ENCODE results near the gene OXCT2.
A peak's percentile ranks its signal among the peaks of the same experiment; 100 is the strongest.

OXCT2 gene

DNA sequence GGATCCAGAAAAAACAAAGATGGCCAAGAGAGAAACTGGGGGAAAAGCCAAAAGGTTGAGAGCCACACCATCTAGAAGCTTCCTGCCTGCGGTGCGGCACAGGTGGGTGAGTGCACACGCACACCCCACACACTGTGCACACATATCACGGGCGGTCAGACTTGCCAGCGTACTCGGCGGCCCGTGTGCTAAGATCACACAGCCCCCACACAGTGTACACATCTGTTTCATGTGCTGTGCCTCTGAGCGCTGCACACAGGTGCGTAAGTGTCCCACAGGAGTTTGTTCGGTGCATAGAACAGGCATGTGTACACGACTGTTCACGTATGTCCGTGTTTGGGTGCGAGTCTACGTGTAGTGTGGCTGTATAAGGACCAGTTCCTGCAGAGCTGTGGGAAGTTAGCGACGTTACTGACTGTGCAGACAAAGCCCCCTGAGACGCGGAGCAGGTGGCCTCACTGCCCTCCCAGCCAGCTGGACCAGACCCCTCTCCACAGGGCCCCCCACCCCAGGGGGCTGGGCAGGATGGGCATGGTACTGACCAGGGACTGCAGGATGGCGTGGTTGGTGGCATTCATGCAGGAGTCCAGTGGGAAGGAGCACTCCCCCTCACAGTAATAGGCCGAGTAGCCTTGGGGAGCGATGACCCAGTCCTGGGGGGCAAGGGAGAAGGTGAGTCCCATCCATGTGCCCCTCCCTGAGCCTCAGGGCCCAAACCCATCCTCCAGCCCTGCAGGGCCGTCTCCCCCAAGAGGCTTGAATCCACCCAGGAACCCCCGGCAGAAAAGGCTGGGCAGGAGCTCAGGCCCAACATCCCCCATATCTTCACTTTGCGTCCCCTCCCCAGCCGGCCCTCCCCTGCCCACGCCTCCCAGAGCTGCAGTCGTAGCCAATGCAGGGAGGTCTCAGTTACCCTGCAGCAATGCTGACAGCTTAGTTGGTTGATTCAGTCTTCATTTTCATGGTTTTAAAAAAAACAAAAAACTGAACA, 8.3 kb downstream of the OXCT2 start:
- no peak for DNase-seq (ENCODE audit: low read depth)

DNA sequence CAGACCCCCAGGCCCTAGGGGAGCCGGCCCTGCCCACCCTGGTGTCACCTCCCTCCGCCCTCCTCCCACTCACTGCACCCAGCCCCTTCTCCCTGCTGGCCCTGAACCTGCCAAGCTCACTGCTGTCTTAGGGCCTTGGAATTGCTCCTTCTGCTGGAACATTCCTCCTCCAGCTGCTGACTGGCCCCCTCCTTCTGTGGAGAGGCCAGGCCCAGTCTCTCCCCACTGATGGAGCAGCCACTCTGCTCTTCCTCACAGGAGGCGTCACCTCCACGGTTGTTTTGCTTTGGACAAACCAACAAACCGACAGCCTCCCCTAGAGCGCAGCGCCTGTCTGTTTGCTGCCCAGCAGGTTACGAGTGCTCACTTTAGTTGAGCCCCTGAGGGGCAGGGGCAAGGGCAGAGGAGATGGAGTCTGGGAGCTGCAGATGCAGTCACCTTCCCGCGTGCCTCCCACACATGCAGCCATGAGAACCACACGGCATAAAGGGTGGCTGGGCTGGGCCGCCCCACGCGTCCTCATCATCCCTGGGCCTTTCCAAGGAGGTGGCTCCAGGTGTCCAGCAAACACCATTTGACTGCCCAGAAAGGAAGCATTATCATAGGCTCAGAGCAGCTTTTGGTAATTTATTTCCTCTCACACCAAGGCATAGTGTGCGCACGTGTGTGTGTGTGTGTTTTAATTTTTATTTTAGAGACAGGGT, 9.4 kb downstream of the OXCT2 start:
- no peak for DNase-seq (ENCODE audit: low read depth)

DNA sequence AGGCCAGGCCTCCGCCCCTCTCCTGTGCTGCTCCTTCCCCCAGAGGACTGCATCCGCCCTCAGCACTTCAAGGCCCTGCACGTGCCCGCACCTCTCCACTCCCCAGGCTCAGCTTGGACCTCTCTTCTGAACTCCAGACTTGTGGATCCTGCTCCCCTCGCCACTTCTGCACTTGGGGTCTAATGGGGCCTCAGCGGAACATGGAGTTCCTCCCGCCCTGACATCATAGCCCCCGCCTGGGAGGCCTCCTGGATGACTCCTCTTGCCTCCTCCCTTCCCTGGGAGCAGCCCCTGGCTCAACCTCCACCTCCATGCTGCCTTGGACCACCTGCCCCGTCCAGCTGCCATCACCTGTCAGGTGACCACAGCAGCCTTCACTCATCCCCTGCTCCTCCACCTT, 10.1 kb downstream of the OXCT2 start:
- DNase-seq (ENCODE audit: low read depth) = no peak

DNA sequence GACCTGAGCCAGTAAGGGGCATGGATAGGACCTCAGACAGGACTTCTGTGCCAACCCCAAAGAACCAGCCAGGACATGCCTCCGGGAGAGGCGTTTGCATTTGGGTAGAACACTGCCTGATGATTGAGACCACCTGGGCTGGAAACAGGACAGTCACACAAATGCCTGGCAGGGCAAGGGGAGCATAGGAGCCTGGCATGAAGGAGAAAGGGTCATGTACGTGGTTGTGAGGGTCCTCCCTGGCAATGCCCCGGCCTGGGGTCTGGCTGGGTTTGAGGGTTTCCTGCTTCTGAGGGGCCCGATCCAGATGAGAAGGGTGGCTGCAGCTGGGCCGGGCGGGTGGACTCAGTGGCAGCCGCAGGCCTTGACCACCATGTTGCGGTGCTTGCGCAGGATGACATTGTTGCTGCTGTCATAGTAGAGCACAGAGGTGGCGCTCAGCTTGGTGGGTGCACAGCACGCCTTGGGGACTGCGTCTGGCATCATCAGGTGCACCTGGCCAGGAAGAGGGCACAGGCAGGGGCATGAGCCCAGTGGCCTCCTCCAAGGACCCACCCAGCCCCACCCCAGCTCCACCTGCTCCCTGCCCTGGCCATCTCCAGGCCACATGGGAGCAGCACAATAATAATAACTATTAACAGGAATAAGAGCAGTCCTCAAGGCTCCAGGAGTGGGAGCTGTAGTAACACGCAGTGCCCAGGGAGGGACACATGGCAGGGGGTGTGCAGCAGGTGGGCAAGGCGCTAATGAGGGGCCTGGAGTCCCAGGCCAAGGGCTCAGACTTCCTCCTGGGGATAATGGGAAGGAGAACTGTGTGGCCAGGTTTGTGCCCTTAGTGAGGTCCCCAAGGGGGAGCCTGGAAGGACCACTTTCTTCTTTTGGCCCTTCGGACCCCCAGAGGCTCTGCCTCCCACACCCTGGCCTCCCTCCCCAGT, 10.8 kb downstream of the OXCT2 start:
- DNase-seq (ENCODE audit: low read depth) = no peak

DNA sequence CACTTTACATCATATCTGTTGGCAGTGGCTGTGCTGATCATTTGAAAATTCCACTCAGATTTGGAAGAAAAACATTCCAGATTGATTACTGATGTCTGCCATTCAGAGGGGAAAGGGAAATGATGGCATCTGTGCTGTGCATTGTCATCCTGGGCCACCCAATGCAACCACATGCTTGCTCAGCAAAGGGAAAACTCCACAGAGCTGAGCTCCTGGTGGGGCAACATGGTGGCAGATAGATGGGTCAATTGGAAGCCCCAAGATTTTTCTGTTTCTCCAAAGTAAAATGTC, 11.8 kb downstream of the OXCT2 start:
- DNase-seq (ENCODE audit: low read depth) = no peak

DNA sequence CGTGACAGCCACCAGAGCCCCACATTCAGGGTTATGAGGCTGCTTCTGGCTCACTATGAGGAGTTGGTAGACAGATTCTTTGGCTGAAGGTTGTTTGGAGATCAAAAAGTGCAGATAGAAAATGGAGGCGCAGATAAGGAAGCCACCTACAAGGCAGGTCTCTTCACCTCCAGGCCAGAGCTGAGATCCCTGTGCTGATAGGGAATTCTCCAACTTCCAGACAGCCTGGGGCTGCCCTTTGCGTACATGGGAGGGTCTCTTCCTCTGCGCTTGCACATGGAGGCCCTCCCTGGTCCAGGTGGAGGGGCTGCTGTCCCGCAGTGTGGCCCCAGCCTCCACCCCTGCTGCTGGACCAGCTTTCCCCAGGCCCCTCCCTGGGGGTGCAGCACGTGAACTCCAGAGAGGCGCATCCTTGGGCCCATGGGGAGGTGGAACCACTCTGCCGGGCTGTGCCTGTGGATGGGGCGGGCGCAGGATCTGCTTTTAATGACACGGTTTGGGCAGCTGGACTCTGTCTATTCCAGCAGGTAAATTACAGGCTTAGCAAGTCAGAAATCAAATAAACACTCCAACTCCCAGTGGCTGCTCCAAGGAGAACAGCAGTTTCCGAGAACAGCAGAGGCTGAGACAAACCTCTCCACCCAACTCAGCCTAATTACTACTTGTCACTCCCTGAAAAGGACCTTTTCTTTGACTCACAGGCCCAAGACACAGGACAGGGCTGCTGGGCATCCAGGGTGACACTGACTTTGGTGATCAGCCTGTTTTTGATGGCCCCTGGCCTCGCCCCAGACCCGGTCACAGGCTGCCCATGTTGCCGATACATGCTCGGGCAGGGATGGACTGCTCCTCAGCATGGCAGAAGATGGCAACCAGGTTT, 12.4 kb downstream of the OXCT2 start:
- DNase-seq (ENCODE audit: low read depth) = no peak

DNA sequence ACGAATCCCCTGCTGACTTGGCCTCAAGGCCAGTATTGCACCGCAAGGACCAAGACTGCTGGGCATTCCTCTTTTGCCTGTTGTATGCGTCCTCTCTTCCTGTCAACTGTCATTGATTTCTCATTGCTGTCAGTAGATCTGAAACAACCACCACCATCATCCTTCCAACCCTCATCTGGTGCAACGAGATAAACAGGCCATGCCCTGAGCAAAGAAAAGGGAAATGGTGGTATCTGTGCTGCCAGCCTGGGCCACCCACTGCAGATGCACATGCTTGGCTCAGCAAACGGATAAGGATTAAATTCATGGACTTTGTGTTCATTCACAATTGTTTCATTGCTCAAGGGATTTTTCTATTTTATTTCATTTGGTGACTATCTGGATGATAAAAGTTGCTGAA, 13.6 kb downstream of the OXCT2 start:
- no peak for DNase-seq (ENCODE audit: low read depth)

DNA sequence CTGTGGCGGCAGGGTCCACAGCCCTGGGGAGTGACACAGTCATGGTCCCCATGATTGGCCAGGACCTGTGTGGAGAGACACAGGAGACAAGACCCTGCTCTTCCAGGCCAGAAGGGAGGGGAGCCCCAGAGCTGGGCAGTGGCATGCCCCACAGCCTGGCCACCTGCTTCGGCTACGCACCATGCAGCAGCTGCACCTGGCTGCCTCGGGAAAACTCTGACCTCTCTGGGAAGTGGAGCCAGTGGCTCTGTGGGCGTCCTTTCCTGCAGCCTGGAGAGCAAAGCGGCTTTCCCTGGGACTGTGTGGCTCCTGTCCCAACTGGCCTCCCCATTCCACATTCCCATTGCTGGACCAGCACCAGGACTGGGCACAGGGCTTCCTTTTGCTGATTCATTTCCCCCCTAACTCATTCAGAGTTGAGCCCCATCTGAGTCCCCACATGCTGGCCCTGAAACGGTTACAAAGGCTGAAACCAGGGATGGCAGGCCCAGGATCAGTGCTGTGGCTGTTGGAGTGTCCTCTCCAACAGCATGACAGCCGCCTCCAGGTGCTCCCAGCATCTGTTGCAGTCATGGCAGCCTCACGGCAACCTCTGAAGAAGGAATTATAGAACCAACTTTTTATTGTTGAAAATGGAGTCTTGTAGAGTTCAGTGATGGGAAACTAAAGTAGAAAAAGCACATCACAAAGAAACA, 15.0 kb downstream of the OXCT2 start:
- DNase-seq (ENCODE audit: low read depth) = no peak

DNA sequence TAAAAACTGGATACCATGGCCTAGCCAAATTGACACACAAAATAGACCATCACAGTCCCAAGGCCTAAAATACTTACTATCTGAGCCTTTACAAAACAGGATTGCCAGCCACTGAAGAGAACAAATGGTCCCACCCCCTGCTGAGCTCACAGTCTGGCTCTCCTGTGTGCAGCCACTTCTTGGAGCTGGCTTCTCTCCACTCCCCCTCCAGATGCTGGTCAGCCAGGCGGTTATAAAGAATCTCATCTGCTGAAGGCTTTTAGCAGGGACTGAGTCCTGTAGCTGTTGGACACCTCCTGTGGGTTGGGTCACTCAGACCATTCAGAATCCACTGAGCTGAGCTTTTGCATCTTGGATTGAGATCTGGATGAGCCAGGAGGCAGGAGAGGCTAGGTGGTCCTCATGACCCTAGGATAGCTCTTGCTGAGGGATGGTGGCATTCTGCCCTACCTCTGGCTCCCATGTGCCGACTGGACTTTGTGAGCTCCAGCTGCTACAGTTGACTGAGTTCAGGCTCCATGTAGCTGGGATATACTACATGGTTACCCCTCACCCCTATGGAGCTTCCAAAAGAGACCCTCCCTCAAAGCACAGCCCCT, 16.1 kb downstream of the OXCT2 start:
- DNase-seq (ENCODE audit: low read depth) = no peak

DNA sequence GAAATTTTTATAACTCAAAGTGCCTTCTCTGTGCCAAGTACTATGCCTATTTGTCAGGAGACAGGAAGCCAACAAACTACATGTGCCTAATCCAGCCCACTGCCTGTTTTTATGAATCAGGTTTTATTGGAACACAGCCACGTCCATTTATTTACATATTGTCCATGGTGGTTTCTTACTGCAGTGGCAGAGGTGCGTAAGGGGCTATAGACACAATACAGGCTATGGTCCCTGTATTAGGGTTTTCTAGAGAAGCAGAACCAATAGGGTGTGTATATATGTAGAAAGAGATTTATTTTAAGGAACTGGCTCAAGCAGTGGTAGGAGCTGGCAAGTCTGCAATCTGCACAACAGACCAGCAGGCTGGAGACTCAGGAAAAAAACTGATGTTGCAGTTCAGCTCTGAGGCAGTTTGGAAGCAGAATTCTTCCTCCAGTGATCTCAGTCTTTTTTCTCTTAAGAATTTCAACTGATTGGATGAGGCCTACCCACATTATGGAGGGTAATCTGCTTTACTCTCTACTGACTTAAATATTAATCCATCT, 17.1 kb downstream of the OXCT2 start:
- no peak for DNase-seq (ENCODE audit: low read depth)

DNA sequence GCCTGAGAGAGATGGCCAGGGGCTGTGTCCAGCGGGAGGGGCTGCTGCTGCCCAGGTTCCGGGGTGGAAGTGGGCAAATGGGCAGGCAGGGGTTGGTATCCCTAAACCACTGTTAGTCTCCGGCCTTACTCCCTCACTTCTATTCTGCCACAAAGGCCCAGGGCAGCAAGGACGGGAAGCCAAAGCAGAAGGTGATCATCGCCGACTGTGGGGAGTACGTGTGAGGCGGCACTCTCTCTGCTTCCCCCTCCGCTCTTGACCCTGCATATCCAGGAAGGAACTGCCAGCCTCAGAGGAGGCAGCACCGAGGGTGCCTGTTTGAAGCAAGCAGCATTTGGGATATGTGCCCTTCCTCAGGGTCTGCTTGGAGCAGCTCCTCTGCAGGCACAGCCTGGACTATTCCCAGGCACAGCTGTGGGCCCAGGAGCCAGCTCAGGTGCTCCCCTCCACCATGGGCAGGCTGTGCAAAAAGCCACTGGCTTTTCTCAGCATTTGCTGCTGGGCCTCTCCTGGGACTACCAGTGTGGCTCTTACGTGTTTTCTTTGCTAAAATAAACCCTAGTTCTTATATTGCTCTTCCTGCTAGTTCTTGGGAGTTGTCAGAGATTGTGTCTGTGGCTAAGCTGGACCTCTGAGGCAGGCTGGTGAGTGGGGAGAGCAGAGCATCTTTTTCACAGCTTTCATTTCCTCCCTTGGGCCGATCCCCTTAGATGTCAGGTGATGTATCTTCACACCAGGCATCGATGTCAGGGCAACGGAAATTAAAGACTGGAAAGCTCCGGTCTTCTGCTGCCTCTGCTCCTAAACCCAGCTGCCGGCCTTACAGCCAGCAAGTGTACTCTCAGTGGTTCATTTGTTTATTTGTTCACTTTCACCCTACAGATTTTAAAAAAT, 17.8 kb downstream of the OXCT2 start:
- no peak for DNase-seq (ENCODE audit: low read depth)

DNA sequence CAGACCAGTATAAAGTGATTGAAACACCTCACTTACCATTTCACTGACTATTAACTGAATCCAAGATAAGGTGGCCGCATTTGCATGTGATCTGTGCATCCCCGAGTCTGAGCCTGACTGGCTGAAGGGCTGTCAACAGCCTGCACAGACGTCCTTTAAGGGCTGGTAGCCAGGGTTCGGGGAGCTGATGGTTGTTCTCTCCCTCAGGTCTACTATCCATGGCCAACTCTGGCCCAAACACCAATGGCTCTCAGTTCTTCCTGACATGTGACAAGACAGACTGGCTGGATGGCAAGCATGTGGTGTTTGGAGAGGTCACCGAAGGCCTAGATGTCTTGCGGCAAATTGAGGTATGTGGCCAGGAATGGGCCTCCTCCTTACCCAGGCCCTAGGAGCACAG, 18.4 kb downstream of the OXCT2 start:
- no peak for DNase-seq (ENCODE audit: low read depth)

DNA sequence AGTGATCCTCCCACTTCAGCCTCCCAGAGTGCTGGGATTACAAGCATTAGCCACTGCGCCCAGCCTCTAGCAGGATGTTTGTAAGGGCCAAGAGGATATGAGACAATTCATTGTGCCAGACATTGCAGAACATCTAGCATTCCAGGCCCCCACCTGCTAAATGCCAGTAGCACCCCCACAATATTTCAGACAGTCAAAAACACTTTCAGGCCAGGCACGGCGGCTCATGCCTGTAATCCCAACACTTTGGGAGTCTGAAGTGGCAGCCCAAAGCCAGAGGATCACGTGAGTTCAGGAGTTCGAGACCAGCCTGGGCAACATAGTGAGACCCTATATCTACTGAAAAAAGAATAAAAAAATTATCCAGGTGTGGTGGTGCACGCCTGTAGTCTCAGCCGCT, 19.6 kb downstream of the OXCT2 start:
- DNase-seq (ENCODE audit: low read depth) = no peak

DNA sequence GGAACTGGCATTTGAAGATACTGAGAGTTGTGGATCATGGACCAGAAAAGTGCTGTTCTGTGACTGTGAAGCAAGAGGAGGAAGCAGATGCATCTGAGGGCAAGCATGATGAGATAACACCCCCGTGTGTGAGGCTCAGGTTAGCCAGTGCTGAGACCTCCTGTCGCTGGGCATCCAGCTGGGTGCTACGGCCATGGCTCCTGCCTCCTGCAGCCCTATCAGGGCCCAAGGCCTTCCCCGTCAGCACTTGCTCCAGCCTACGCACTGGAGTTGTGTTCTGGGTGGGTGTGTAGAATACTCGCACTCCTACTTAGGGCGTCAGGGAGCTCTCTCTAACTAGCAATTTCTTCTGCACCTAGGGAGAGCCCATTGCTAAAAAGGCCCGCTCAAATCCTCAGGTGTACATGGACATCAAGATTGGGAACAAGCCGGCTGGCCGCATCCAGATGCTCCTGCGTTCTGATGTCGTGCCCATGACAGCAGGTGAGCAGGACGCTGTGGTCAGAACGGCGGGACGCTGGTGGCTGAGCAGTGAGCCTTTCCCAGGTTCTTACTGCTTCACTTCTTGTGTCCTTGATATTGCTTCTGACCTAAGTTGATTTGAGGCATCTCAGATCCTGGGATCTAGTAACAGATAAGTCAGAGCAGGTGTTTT, 26.0 kb downstream of the OXCT2 start:
- DNase-seq (ENCODE audit: low read depth) = no peak

DNA sequence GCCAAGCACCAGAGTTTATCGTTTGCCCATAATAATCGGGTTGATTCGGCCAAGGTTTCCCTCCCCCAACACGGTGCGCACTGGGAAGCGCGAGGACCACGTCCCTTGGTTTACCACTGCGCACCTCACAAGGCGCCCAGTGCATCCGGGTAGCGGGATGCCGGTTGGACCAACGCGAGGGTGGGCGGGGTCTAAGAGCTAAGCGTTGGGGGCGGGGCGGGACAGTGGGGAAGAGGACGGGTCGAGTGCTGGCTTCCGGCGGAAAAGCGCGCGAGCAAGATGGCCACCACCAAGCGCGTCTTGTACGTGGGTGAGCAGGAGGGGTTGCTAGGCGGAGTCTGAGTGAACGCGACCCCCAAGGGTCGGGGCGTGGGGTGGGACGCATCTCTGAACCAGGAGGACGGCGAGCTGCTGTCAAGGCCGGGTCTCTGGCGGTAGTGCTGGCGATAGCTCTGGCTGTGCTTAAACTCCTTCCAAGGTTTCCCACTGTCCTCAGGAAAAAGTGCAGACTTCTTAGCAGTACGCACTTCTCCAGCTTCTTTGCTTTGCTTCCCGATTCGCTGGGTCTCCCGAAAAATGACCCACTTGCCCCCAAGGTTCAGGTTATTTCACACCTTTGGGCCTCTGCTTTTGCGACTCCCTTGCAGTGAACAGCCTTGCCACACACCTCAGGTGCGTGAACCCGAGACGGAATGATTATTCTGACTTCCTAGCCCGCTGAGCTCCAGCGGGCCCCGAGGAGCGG, 32.4 kb downstream of the OXCT2 start, which contains the start of gene PPIE:
TSS of gene PPIE (plus strand) at position 261 of the 745 bp plus-strand sequence. CDS start at position 280, 19 bp downstream.
- DNase-seq (ENCODE audit: low read depth) = peak; percentile 75

DNA sequence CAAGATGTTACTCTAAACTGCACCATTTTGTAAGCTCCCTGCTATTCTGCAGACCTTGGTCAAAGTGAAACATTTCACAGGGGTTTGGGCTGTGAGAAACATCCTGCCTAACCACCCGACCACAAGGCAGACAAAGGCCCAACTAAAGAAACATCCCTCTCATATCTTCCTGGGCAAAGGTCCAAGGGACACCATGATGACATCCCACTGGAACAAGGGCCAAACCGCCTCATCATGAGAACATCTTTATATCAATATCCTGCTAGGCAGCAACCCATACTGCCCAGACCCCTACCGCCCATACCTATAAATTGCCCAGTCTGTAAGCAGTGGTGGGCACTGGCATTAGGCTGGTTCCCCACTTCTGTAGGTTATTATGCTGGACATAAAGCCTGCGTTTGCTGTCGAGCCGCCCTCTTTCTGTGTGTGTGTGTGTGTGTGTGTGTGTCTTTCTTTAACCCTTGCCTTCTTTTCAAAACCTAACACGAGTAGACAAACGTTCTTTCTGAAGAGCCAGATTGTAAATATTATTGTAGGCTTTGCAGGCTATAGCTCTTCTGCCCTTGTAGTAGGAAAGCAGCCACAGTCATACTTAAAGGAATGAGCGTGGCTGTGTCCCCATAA, 33.5 kb downstream of the OXCT2 start:
- no peak for DNase-seq (ENCODE audit: low read depth)

DNA sequence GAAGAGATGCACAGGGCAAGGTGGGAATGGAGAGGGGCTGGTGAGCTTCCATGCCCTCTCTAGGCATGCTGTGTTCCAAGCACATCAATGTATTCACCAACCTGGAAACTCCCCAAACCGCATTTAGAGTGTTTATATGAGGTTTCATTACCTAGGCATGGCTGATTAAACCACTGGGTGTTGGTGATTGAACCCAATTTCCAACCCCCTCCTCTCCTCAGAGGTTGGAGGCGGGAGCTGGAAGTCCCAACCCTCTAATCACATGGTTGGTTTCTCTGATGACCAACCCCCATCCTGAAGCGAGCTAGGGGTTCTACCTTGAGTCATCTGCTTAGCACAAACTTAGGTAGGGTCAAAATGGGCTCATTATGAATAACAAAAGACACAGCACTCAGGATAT, 35.4 kb downstream of the OXCT2 start:
- no peak for DNase-seq (ENCODE audit: low read depth)

Data from T-helper 22 cell (primary cell).